WERI-Rb-1 (cell line): Measurements from ENCODE around the gene GAN.

Experiments used
- DNase-seq: peaks from one replicate; pipeline ENCODE4 v3.0.0-alpha.2; 2020
- H3K27ac ChIP-seq: fragments of 250-450 bp; sonication (Bioruptor Pico); 2 replicates; pipeline ENCODE4 v1.5.1; 2020; ENCODE audit warnings: mild to moderate bottlenecking, moderate library complexity
- H3K27me3 ChIP-seq: fragments of 250-450 bp; sonication (Bioruptor Pico); 2 replicates; pipeline ENCODE4 v1.5.1; 2021; ENCODE audit warnings: mild to moderate bottlenecking, low read depth, moderate library complexity; ENCODE audit not compliant: insufficient read depth, severe bottlenecking
- H3K36me3 ChIP-seq: fragments of 250-450 bp; sonication (Bioruptor Pico); 2 replicates; pipeline ENCODE4 v1.5.1; 2020; ENCODE audit warnings: mild to moderate bottlenecking, moderate library complexity
- H3K4me3 ChIP-seq: 2 replicates; pipeline ENCODE4 v1.5.1; 2011; ENCODE audit warnings: low read depth, mild to moderate bottlenecking, control low read depth, low read length
- H3K9me3 ChIP-seq: fragments of 250-450 bp; sonication (Bioruptor Pico); 2 replicates; pipeline ENCODE4 v1.5.1; 2021; ENCODE audit warnings: mild to moderate bottlenecking, moderate library complexity; ENCODE audit not compliant: severe bottlenecking
- TF ChIP-seq, protein P1 (sequence below): IDR thresholded peaks from 2 replicates; pipeline ENCODE4 v1.5.1; 2011; ENCODE audit warnings: low read depth, mild to moderate bottlenecking, control low read depth, inconsistent platforms, low read length

Gene GAN, protein sequence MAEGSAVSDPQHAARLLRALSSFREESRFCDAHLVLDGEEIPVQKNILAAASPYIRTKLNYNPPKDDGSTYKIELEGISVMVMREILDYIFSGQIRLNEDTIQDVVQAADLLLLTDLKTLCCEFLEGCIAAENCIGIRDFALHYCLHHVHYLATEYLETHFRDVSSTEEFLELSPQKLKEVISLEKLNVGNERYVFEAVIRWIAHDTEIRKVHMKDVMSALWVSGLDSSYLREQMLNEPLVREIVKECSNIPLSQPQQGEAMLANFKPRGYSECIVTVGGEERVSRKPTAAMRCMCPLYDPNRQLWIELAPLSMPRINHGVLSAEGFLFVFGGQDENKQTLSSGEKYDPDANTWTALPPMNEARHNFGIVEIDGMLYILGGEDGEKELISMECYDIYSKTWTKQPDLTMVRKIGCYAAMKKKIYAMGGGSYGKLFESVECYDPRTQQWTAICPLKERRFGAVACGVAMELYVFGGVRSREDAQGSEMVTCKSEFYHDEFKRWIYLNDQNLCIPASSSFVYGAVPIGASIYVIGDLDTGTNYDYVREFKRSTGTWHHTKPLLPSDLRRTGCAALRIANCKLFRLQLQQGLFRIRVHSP

DNA sequence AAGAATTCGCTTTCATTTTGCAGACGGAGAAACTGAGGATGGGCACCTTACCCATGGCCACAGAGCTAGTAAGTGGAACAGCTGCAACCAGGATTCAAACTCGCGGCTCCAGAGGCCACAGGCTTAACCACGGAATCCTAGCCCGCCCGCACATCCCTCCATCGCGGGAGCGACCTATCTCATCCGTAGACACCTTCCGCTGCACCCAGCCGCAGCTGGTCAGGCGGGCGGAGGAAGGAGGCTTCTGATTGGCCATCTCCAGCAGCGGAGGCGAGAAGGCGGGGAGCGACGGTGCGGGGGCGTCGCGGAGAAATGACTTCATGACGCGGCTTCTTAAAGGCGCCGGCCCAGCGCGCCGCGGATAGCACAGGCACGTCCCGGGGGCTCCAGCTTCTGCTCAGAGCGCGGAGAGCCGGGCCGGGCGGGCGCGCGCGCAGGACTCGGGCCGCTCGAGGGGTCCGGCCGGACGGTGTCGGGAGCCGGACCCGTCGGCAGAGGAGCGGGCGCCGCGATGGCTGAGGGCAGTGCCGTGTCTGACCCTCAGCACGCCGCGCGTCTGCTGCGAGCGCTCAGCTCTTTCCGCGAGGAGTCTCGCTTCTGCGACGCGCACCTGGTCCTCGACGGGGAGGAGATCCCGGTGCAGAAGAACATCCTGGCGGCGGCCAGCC lies at the start of gene GAN:
TSS of gene GAN (plus strand) at position 360 of the 668 bp plus-strand sequence. CDS start at position 512, 152 bp downstream.
- Histone ChIP-seq H3K27me3 (no peaks in the 10 kb centered on the region), H3K36me3 (no peaks in the 10 kb centered on the region), H3K9me3 (no peaks in the 10 kb centered on the region), H3K4me3 (peak within 1 kb of the TSS; percentile 60), H3K27ac (peak within 1 kb of the TSS; percentile 75)
- TF ChIP-seq, protein P1, sequence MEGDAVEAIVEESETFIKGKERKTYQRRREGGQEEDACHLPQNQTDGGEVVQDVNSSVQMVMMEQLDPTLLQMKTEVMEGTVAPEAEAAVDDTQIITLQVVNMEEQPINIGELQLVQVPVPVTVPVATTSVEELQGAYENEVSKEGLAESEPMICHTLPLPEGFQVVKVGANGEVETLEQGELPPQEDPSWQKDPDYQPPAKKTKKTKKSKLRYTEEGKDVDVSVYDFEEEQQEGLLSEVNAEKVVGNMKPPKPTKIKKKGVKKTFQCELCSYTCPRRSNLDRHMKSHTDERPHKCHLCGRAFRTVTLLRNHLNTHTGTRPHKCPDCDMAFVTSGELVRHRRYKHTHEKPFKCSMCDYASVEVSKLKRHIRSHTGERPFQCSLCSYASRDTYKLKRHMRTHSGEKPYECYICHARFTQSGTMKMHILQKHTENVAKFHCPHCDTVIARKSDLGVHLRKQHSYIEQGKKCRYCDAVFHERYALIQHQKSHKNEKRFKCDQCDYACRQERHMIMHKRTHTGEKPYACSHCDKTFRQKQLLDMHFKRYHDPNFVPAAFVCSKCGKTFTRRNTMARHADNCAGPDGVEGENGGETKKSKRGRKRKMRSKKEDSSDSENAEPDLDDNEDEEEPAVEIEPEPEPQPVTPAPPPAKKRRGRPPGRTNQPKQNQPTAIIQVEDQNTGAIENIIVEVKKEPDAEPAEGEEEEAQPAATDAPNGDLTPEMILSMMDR, result no peak
- DNase-seq, result peak; percentile 89

DNA sequence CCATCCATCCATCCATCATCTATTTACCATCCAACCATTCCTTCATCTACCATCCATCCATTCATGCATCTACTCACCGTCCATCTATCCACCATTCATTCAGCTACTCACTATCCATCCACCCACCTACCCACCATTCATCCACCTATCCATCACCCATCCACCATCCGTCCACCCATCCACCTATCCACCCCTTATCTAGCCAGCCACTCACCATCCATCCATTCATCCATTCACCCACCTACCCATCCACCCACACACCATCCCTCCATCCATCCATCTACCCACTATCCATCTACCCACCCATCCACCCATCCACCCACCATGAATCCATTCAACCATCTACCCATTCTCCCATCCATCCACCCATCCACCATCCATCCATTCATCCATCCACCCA lies 49.7 kb upstream of the GAN start:
- H3K27me3 ChIP-seq, result no peaks in the 10 kb centered on the region
- DNase-seq, result no peak
- TF ChIP-seq, protein P1, result no peak
- H3K27ac ChIP-seq, result no peak overlapping the region
- no peak overlapping the region for H3K4me3 ChIP-seq
- no peaks in the 10 kb centered on the region for H3K9me3 ChIP-seq
- H3K36me3 ChIP-seq, result no peaks in the 10 kb centered on the region

DNA sequence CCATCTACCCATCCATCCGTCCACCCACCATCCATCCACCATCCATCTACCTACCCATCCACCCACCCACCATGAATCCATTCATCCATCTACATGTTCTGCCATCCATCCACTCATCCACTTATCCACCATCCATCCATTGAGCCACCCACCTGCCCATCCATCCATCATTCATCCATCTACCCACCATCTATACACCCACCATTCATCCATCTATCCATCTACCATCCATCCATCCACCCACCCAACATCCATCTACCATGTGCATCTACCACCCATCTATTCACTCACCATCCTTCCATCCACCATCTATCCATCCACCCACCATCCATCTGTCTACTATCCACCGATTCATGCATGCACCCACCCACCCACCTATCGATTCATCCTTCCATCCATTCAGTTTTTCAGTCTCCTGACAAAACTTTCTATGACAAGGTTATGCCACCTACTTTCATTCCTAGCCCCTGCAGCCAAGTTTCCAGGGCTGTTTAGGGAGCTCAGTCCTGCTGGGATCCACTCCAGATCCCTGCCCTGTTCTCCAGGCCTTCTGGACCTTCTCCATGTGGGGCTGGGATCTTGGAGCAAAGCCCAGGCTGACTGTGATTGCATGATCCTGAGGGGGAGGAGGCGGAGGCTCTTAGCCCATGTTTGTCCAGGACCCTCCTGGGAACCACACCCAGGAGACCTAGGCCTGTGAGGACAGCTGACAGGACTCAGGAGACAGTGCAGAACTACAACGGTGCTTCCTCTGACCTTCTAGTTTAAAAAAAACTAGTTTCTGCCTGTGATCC lies 48.9 kb upstream of the GAN start:
- H3K27me3 ChIP-seq, result no peaks in the 10 kb centered on the region
- H3K27ac ChIP-seq, result no peak overlapping the region
- DNase-seq, result no peak
- no peak overlapping the region for H3K4me3 ChIP-seq
- TF ChIP-seq, protein P1, result no peak
- no peaks in the 10 kb centered on the region for H3K9me3 ChIP-seq
- H3K36me3 ChIP-seq, result no peaks in the 10 kb centered on the region

DNA sequence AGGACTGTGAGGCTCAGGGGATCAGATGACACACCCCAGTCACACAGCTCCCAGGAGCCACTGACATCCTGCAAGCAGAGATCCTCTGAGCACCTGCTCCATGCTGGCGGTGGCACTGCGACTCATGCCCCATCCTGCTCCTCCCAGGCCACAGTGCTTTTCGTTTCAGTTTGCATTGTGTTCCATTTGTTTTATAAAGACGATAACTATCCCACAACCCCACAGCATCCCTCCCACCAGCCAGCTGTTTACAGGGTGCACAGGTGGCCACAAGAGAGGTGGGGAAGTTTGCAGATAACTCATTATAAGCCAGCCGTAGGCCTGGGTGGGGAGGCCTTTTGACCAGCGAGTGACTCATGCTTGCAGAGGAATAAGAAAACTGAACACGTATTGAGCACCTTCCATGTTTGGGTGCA lies 48.1 kb upstream of the GAN start:
- DNase-seq, result no peak
- TF ChIP-seq, protein P1, result no peak

DNA sequence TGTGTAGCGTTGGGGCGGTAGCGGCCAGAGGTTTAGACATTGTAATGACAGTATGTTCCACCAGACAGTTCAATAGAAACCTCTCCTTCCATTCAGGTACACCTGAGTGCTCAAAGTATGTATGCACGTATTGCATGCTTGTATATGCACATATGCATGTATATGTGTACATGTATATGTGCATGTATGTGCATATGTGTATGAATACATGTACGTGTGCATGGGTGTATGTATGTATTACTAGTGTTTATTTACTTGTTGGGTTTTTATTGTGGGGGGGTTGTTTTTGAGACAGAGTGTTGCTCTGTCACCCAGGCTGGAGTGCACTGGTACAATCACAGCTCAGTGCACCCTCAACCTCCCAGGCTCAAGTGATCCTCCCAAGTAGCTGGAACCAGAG lies 46.3 kb upstream of the GAN start:
- Histone ChIP-seq H3K27ac (no peak overlapping the region), H3K9me3 (no peaks in the 10 kb centered on the region), H3K27me3 (no peaks in the 10 kb centered on the region), H3K4me3 (no peak overlapping the region), H3K36me3 (no peaks in the 10 kb centered on the region)
- TF ChIP-seq, protein P1, result no peak
- no peak for DNase-seq

More for the DNA sequence above, 48.1 kb upstream of the GAN start:
- Histone ChIP-seq H3K9me3 (no peaks in the 10 kb centered on the region), H3K27me3 (no peaks in the 10 kb centered on the region), H3K27ac (no peak overlapping the region), H3K36me3 (no peaks in the 10 kb centered on the region), H3K4me3 (no peak overlapping the region)
